ENCODE results near the gene MPV17L2. TPM values are rescaled to one million over a fixed set of nuclear protein-coding genes. Genes with fewer than 3 reads are reported as not detected.

Gene MPV17L2
- total RNA-seq, 4 donors from 2014 or later: 11.1 to 19.0 (median 15.5) TPM

DNA sequence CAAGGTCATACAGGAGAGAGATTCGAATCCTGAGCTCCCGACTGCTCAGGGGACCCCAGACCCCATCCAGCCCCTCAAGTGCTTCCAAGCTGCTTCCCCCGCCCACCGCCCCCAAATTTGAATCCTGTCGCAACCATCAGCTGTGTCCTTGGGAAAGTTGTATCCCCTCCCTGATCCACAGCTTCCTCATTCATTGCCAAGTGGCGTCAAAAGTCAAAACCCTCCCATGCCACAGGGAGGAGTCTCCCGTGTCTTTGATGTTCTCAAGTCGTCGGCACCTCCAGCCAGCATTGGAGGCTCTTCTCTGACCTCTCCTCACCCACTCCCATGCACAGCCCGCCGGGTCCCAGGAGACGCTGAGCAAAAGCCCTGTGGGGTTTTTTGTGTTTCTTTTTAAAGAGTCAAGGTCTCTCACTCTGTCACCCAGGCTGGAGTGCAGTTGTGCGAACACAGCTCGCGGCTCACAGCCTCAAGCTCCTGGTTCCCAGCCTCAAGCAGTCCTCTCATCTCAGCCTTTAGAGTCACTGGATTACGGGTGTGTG lies 22.2 kb upstream of the MPV17L2 start:
- Histone ChIP-seq H3K4me3 (no peak overlapping the region), H3K9me3 (no peaks in the 10 kb centered on the region), H3K27me3 (no peaks in the 10 kb centered on the region), H3K4me1 (peaks cover 0 to 24% (median 3%) of the 10 kb centered on the region in 4 donors), H3K27ac (peak overlapping the region in 3 of 4 donors; percentile 65 to 84 (median 66)), H3K36me3 (peaks cover 0 to 48% (median 11%) of the 10 kb centered on the region in 3 donors)
- no peak for DNase-seq (ENCODE audit: low spot score in 2 of 2)
- peak in 1 of 2 donors; percentile 46 for TF ChIP-seq EP300 (IDR thresholded peaks at IDR 0.05)
- no peak for TF ChIP-seq CTCF (IDR thresholded peaks at IDR 0.05)
- peak in 1 of 2 donors; percentile 26 for TF ChIP-seq POLR2A (IDR thresholded peaks at IDR 0.05)
- WGBS, 2 donors: 61% methylated on average over 16 of the region's 16 CpGs

DNA sequence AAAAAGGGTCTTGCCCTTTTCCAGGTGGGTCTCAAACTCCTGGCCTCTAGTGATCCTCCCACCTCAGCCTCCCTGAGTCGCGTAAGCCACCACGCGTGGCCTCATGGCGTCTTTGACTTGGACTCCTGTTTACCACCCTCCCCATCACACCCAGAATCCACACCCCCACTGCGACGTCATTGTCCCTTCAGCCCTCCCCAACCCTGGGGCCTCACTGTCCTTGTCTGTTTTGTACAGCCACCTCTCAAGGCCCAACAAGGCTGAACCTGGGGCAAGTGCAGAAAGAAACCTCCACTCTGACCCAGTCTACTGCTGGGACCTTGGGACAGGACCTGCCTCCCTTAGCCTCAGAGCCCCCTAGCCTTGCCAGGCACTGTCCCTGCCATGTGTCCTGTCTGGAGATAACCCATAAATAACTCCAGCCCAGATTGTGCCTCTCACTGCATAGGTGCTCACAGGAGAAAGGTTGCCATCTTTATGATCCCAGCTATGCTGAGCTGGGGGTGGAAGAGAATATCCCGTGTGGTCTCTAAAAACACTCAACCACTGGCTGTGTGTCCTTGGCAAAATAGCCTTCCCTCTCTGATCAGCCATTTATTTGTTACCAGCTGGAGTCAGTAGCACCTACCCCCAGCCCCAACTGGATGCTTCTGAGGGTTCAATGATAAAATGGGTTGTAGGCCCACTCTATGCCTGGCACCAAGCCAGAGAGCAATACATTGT lies 21.3 kb upstream of the MPV17L2 start:
- H3K27me3 ChIP-seq: no peaks in the 10 kb centered on the region
- peaks cover 0 to 24% (median 3%) of the 10 kb centered on the region in 4 donors for H3K4me1 ChIP-seq
- H3K4me3 ChIP-seq: no peak overlapping the region
- 86% methylated on average over 8 of the region's 8 CpGs for WGBS, 2 donors
- H3K27ac ChIP-seq: peak overlapping the region in 3 of 4 donors; percentile 65 to 84 (median 76)
- H3K9me3 ChIP-seq: no peaks in the 10 kb centered on the region
- peaks cover 0 to 38% (median 6%) of the 10 kb centered on the region in 3 donors for H3K36me3 ChIP-seq
- no peak for DNase-seq (ENCODE audit: low spot score in 2 of 2)
- TF ChIP-seq EP300 (IDR thresholded peaks at IDR 0.05) (no peak), POLR2A (IDR thresholded peaks at IDR 0.05) (no peak), CTCF (IDR thresholded peaks at IDR 0.05) (no peak)

DNA sequence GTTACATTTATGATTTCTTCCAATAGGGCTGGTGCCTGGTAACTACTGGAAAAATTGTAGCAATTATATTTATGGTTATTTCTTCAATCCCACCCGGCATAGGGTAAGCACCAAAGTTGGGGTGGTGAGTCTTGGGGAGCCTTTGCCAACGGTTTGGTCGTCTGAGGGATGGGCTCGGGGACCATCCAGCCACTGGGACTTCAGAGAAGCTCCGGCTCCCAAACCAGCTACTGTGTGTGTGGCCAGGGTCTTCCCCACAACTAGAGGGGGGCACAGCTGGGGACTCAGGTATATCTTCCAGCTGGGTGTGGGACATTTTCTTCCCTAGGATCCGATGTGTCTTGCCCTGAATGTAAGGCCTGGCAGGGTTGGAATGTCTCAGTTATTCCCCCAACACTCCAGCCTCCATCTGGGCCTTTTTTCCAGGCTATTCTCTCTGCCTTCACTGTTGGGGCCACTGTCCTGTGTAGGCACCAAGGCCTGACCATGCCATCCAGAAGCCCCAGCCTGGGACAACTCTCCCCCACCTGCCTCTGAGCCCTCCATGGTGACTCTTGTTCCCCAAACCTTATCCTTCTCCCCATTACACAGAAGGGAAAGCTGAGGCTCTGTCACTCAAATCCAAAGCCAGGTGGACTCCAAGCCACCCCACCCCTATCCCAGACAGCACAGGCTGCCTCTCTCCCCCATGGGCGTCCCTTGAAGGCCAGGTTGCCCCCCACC lies 20.5 kb upstream of the MPV17L2 start:
- Histone ChIP-seq H3K4me3 (no peak overlapping the region), H3K9me3 (no peaks in the 10 kb centered on the region), H3K27me3 (no peaks in the 10 kb centered on the region), H3K27ac (peak overlapping the region in 3 of 4 donors; percentile 65 to 84 (median 76)), H3K4me1 (peaks cover 0 to 24% (median 3%) of the 10 kb centered on the region in 4 donors), H3K36me3 (peaks cover 0 to 31% (median 0%) of the 10 kb centered on the region in 3 donors)
- no peak for DNase-seq (ENCODE audit: low spot score in 2 of 2)
- WGBS, 2 donors: 88 to 93% methylated on average over 7 of the region's 7 CpGs
- TF ChIP-seq CTCF (IDR thresholded peaks at IDR 0.05) (no peak), EP300 (IDR thresholded peaks at IDR 0.05) (no peak), POLR2A (IDR thresholded peaks at IDR 0.05) (no peak)

GRCh38 chr19:18173054-18173571 lies 19.9 kb upstream of the MPV17L2 start:
- H3K36me3 ChIP-seq: peaks cover 0 to 25% (median 0%) of the 10 kb centered on the region in 3 donors
- H3K9me3 ChIP-seq: no peaks in the 10 kb centered on the region
- H3K27me3 ChIP-seq: no peaks in the 10 kb centered on the region
- peak in 1 of 2 donors; percentile 61 for DNase-seq (ENCODE audit: low spot score in 2 of 2)
- WGBS, 2 donors: 33 to 41% methylated on average over 18 of the region's 18 CpGs
- H3K4me3 ChIP-seq: peak overlapping the region in 3 of 4 donors; percentile 67 to 81 (median 71)
- peaks cover 0 to 23% (median 3%) of the 10 kb centered on the region in 4 donors for H3K4me1 ChIP-seq
- TF ChIP-seq CTCF (IDR thresholded peaks at IDR 0.05) (no peak), EP300 (IDR thresholded peaks at IDR 0.05) (no peak), POLR2A (IDR thresholded peaks at IDR 0.05) (no peak)
- H3K27ac ChIP-seq: peak overlapping the region in 3 of 4 donors; percentile 34 to 84 (median 76)

Measured in tibial nerve (tissue), 4 donors.